ENCODE data around the gene JCAD.
"Not testable (repeated sequence)": the region's sequence is repeated elsewhere in the genome, so short reads cannot be mapped to it uniquely, and the experiment has no call there.

JCAD gene, protein sequence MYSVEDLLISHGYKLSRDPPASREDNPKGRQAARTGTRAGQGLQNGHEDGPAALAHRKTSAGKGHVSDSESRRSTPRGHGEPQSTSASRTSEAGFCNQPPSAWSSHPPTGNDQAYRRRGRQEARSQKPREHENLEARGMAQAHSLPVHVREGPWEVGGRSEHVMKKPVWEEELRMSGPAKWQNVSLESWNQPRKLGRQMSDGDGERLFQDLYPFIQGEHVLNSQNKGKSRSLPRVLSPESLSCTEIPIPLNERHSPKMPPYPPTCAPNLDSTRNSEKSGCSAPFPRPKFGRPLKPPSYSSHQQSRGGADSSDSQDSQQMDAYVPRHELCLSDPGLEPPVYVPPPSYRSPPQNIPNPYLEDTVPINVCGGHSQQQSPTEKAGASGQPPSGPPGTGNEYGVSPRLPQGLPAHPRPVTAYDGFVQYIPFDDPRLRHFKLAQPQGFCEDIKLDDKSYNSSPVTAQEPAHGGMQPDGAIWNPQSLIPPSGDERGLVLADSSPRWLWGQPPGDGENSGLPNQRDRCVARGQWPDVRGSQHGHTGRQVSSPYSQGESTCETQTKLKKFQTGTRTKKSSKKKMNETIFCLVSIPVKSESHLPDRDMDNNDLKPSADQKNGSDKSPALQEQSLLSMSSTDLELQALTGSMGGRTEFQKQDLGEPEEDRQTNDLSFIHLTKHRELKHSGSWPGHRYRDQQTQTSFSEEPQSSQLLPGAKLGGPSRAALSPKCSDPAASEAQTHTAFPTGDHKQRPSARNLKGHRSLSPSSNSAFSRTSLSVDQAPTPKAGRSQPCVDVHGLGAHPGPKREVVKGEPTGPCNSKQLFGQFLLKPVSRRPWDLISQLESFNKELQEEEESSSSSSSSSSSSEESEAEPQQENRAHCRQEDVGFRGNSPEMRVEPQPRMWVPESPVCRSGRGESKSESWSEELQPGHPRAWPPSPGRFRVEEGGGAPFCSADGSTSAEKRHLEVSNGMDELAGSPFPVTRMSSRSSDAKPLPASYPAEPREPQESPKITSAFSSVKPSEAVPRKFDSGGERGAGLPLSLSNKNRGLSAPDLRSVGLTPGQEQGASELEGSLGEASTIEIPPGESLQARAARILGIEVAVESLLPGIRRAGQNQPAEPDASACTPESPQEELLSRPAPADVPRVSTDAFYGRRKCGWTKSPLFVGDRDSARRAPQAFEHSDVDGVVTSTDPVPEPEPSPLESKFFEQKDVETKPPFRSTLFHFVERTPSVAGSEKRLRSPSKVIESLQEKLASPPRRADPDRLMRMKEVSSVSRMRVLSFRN (N-terminal part only)

GRCh38 chr10:30059209-30060107 lies at the start of gene JCAD:
Gene JCAD (minus strand): TSS chr10:30059586. CDS start chr10:30047812, 11,774 bp downstream.
- peak in 2 of 3 experiments; percentile 8 to 19 for DNase-seq (ENCODE audit: low read depth in 2 of 3, low spot score in 2 of 3)

DNA sequence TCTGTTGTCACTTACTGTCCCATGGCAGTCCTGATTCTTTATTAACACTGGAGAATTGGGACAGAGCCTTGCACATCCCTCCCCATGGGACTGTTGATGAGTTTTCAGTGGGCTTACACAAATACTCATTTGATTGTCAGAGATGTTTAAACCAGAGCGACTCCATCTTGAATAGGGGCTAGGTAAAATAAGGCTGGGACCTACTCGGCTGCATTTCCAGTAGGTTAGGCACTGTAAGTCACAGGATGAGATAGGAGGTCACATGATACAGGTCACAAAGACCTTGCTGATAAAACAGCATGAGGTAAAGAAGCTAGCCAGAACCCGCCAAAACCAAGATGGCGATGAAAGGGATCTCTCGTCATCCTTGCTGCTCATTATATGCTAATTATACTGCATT lies 47.6 kb upstream of the JCAD start:
- no peak for DNase-seq (ENCODE audit: low read depth in 2 of 3, low spot score in 2 of 3)

- DNase-seq (ENCODE audit: low read depth in 2 of 3, low spot score in 2 of 3) = no peak
Observed at GRCh38 chr10:30103595-30104320, 44.4 kb upstream of the JCAD start.

DNA sequence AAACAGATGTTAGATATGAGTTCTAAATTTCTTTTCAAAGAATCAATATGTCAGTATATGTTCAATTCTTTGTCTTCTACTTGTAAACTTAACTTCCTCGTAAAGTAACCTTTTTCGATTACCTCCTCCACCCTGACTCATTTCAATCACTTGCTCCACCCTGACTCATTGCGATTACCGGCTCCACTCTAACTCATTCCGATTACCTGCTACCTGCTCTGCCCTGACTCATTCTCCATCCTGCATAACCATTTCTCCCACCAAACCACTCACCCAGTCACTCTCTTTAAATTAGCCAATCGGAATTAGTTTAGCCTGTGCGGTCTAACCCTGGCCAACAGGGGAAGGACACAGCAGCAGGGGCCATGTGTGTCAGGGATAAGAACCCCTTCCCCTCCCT lies 40.3 kb upstream of the JCAD start:
- not testable (repeated sequence) for DNase-seq (ENCODE audit: low read depth in 2 of 3, low spot score in 2 of 3)

- DNase-seq (ENCODE audit: low read depth in 2 of 3, low spot score in 2 of 3) = no peak
Observed at GRCh38 chr10:30099101-30099500, 39.7 kb upstream of the JCAD start.

- no peak for DNase-seq (ENCODE audit: low read depth in 2 of 3, low spot score in 2 of 3)
Observed at GRCh38 chr10:30098629-30099028, 39.2 kb upstream of the JCAD start.

DNA sequence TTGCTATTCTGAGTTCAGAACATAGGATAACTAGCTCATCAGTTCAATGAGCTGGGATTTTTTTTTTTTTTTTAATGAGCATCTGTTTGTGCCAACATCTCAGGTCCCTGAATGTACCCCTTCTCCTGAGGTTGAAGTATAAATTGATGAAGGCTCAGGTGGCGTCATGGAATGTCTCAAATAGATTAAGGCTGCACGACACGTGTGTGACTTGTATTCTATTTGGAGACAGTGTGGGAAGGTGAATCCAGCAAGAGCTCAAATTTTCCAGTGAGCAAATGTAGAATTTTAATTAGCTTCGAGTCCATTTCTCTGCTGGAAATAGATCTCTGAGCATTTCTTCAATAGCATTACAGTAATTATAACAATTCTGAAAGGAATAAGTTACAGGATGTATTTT lies 37.2 kb upstream of the JCAD start:
- DNase-seq (ENCODE audit: low read depth in 2 of 3, low spot score in 2 of 3) = no peak

GRCh38 chr10:30095631-30096422 lies 36.4 kb upstream of the JCAD start:
- DNase-seq (ENCODE audit: low read depth in 2 of 3, low spot score in 2 of 3) = no peak

DNA sequence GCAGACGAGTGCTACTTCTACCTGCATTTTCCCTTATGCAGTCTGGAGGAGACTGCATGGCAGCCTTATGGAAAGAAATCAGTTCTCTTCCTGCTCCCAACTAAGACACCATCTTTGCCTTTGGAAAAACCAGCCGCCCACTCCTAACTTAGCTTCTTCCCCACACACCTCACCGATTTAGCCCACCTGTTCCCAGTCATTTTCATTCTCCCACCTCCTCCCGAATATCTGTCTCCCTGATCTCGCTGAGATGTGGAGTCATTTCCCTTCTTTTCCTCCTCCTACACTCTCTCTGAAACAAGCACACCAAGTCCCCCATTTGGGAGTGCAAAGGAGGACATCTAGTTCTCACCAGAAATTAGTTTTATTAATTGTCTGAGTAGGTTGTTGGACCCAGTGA lies 35.2 kb upstream of the JCAD start:
- no peak for DNase-seq (ENCODE audit: low read depth in 2 of 3, low spot score in 2 of 3)

GRCh38 chr10:30093303-30093950 lies 34.0 kb upstream of the JCAD start:
- no peak for DNase-seq (ENCODE audit: low read depth in 2 of 3, low spot score in 2 of 3)

GRCh38 chr10:30092151-30092790 lies 32.9 kb upstream of the JCAD start:
- DNase-seq (ENCODE audit: low read depth in 2 of 3, low spot score in 2 of 3) = no peak

DNA sequence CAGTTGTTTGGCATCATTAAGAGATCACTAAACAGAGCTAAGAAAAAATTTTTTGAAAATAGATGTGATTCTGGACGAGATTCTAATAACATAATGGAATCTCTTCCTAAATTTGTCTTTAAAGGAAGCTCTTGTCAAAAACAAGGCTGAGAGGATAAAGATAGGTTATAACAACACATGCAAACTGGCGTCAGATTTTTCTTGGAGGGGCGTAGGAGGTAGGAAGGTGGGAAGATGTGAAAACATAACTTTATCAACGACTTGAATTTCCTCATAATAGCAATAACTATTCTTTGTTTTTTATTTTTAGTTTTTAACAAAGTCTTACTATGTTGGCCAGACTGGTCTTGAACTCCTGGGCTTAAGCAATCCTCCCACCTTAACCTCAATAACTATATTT lies 31.8 kb upstream of the JCAD start:
- DNase-seq (ENCODE audit: low read depth in 2 of 3, low spot score in 2 of 3) = no peak

DNA sequence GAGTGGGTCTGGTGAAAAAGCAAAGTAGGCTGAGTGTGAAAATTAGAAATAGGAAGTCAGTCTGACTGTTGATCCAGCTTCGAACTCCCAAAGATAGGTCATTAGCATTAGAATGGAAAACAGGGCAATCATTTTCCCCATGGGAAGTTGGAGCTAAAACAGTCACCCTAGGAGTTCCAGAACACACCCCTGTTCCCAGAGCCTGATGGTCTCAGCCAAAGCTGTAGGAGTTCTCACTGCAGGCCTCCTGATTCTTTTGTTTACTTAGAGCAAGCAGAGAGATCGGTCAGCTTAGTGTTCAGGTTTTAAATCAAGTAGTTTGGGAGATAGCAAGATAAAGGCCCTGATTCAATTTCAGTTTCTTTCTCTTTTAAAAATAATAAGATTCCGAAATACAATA lies 28.8 kb upstream of the JCAD start:
- DNase-seq (ENCODE audit: low read depth in 2 of 3, low spot score in 2 of 3) = no peak

DNA sequence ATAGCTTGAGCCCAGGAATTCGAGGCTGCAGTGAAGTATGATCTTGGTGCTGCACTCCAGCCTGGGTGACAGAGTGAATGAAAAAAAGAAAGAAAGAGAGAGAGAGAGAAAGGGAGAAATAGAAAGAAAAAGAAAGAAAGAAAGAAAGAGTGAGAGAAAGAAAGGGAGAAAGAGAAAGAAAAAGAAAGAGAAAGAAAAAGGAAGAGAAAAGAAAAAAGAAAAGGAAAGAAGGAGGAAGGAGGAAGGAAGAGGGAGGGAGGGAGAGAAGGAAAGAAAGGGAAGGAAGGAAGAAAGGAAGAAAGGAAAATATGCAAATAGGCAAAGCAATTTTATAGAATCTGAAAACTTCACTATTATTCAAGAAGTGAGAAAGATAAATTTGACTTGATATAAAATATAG lies 24.5 kb upstream of the JCAD start:
- DNase-seq (ENCODE audit: low read depth in 2 of 3, low spot score in 2 of 3) = no peak

DNA sequence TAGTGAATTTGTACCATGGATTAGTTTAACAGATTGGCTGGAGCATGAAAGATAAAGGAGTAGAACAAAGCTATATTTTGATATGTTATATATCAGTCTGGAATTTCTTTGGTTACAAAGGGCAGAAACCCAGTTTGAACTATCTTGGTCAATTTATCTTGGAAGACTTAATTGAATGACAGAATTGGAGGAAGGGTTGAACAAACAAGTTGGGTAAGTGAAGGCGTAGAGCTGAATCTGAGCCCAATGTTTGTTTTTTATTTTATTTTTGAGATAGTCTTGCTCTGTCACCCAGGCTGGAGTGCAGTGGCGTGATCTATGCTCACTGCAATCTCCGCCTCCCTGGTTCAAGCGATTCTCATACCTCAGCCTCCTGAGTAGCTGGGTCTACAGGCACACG lies 21.8 kb upstream of the JCAD start:
- no peak for DNase-seq (ENCODE audit: low read depth in 2 of 3, low spot score in 2 of 3)

GRCh38 chr10:30080161-30080560 lies 20.8 kb upstream of the JCAD start:
- no peak for DNase-seq (ENCODE audit: low read depth in 2 of 3, low spot score in 2 of 3)

GRCh38 chr10:30079408-30079807 lies 20.0 kb upstream of the JCAD start:
- DNase-seq (ENCODE audit: low read depth in 2 of 3, low spot score in 2 of 3) = no peak

DNA sequence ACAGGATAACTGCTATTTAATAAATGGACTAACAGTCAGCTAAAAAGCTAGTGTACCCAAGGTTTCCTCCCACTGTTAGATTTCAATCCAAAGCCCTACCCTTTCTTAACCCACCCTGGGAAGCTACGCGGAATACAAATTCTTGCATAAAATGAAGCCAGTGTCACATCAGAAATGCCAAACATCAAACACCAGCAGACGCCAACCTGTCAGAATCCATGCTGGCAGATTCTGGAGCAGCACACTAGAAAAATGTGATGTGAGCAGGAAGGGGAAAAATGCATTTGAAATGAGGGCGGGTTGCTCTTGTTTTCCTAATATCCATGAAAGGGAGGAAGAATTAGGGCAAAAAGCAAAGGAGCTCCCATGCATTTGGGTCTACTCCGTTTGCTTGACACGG lies 16.1 kb upstream of the JCAD start:
- DNase-seq (ENCODE audit: low read depth in 2 of 3, low spot score in 2 of 3) = no peak

All from activated CD8-positive, alpha-beta memory T cell treated with anti-CD3 and anti-CD28 coated beads for 48 hours (primary cell).